Hepatocyte (in vitro differentiated cells): ENCODE data around the gene AKAP13. TPM values are rescaled to one million over a fixed set of nuclear protein-coding genes. Genes with fewer than 3 reads are reported as not detected.
A peak's percentile ranks its signal among the peaks of the same experiment; 100 is the strongest.

Experiments
- DNase-seq: peaks from one replicate; pipeline ENCODE4 v3.0.0-alpha.2; 2016; ENCODE audit warnings: low spot score
- H2AFZ ChIP-seq: fragments of 200-600 bp; sonication (generic); 2 replicates; pipeline ENCODE4 v1.6.0; 2016; ENCODE audit warnings: antibody characterized with exemption, mild to moderate bottlenecking
- H3K27ac ChIP-seq: fragments of 200-600 bp; sonication (generic); 2 replicates; pipeline ENCODE4 v1.5.1; 2016; ENCODE audit warnings: mild to moderate bottlenecking
- H3K27me3 ChIP-seq: fragments of 200-600 bp; sonication (generic); 2 replicates; pipeline ENCODE4 v1.6.1; 2016
- H3K36me3 ChIP-seq: fragments of 200-600 bp; sonication (generic); replicated peaks from 2 replicates; pipeline ENCODE4 v1.5.1; 2016; ENCODE audit warnings: low read depth; ENCODE audit not compliant: insufficient read depth
- H3K4me1 ChIP-seq: fragments of 200-600 bp; sonication (generic); 2 replicates; pipeline ENCODE4 v1.5.1; 2016; ENCODE audit warnings: mild to moderate bottlenecking, moderate library complexity; ENCODE audit not compliant: insufficient read depth
- H3K4me2 ChIP-seq: fragments of 200-600 bp; sonication (generic); 2 replicates; pipeline ENCODE4 v1.6.0; 2016
- H3K4me3 ChIP-seq: fragments of 200-600 bp; sonication (generic); 2 replicates; pipeline ENCODE4 v1.5.1; 2016; ENCODE audit warnings: mild to moderate bottlenecking
- H3K79me2 ChIP-seq: fragments of 200-600 bp; sonication (generic); 2 replicates; pipeline ENCODE4 v1.6.0; 2017; ENCODE audit warnings: mild to moderate bottlenecking
- H3K9me2 ChIP-seq: fragments of 200-600 bp; sonication (generic); replicated peaks from 2 replicates; pipeline ENCODE4 v1.6.0; 2017; ENCODE audit warnings: mild to moderate bottlenecking; ENCODE audit not compliant: insufficient read depth
- H3K9me3 ChIP-seq: fragments of 200-600 bp; sonication (generic); 2 replicates; pipeline ENCODE4 v1.5.1; 2016; ENCODE audit warnings: low read depth, mild to moderate bottlenecking
- H4K20me1 ChIP-seq: fragments of 200-600 bp; sonication (generic); 2 replicates; pipeline ENCODE4 v1.6.0; 2016; ENCODE audit warnings: mild to moderate bottlenecking; ENCODE audit not compliant: insufficient read depth, poor library complexity, severe bottlenecking
- EZH2 ChIP-seq: fragments of 200-600 bp; sonication (generic); IDR thresholded peaks from 2 replicates; pipeline ENCODE4 v1.6.1; 2016; ENCODE audit warnings: antibody characterized with exemption, mild to moderate bottlenecking, borderline replicate concordance
- EZH2phosphoT487 ChIP-seq: fragments of 200-600 bp; sonication (generic); IDR thresholded peaks from one replicate; pipeline ENCODE4 v1.6.1; 2018; ENCODE audit warnings: antibody characterized with exemption, mild to moderate bottlenecking, low read depth, moderate library complexity; ENCODE audit not compliant: unreplicated experiment, severe bottlenecking
- WGBS: methylation state at CpG from one replicate; pipeline ENCODE4 v1.1.6; 2016; ENCODE audit warnings: low lambda C conversion rate; ENCODE audit errors: missing lambda C conversion rate; 5-methylcytosine and 5-hydroxymethylcytosine counted together
- polyA plus RNA-seq: library from polyadenylated mRNA; unstranded; fragments of >200 nt; fragmentation: Nextera tagmentation; extraction: Ambion mirVana; gene quantifications from 2 replicates; pipeline ENCODE4 v1.2.1, GENCODE V29; 2016
- total RNA-seq: library from RNA; depleted of rRNA; stranded (reverse); fragments of >200 nt; gene quantifications from 2 replicates; pipeline ENCODE4 v1.2.3, GENCODE V29; 2014
- TF ChIP-seq, protein P1 (sequence below): fragments of 200-600 bp; sonication (generic); IDR thresholded peaks from 2 replicates; pipeline ENCODE4 v1.5.1; 2016; ENCODE audit warnings: antibody characterized with exemption, mild to moderate bottlenecking; ENCODE audit not compliant: poor library complexity

The AKAP13 gene
- total and polyA plus RNA-seq, 2 experiments from 2014 or later, result 55.6 to 80.9 TPM

DNA sequence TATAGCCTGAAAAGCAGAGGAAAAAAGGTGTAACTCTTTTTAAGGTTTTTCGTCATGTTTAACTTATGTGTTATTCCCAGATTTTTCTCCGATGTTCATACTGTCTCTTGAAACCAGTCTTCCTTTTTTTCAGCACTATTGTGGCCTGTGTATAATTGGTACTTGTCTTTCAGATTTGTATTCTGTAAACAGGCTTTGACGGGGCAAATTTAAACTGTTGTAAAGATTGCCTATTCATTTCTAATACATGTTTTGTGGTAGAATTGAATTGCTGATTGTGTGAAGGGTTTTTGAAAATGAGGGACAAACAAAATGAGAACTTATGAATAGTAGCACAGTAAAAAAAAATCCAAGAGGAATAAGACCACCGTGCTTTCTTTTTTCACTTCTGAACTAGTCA is 33.6 kb downstream of the AKAP13 start:
- Histone ChIP-seq H3K9me3 (no peaks in the 10 kb centered on the region), H3K36me3 (no peaks in the 10 kb centered on the region), H2AFZ (no peak overlapping the region), H3K27me3 (no peaks in the 10 kb centered on the region), H3K4me2 (peak overlapping the region; percentile 48), H4K20me1 (peaks cover 23% of the 10 kb centered on the region), H3K27ac (peak overlapping the region; percentile 66), H3K9me2 (no peaks in the 10 kb centered on the region), H3K4me1 (peaks cover 25% of the 10 kb centered on the region), H3K79me2 (peaks cover 97% of the 10 kb centered on the region), H3K4me3 (no peak overlapping the region)
- 83% methylated on average over 4 of the region's 4 CpGs for WGBS
- TF ChIP-seq EZH2phosphoT487 (no peak), EZH2 (no peak)
- TF ChIP-seq, protein P1, sequence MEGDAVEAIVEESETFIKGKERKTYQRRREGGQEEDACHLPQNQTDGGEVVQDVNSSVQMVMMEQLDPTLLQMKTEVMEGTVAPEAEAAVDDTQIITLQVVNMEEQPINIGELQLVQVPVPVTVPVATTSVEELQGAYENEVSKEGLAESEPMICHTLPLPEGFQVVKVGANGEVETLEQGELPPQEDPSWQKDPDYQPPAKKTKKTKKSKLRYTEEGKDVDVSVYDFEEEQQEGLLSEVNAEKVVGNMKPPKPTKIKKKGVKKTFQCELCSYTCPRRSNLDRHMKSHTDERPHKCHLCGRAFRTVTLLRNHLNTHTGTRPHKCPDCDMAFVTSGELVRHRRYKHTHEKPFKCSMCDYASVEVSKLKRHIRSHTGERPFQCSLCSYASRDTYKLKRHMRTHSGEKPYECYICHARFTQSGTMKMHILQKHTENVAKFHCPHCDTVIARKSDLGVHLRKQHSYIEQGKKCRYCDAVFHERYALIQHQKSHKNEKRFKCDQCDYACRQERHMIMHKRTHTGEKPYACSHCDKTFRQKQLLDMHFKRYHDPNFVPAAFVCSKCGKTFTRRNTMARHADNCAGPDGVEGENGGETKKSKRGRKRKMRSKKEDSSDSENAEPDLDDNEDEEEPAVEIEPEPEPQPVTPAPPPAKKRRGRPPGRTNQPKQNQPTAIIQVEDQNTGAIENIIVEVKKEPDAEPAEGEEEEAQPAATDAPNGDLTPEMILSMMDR, result no peak
- DNase-seq, result no peak

DNA sequence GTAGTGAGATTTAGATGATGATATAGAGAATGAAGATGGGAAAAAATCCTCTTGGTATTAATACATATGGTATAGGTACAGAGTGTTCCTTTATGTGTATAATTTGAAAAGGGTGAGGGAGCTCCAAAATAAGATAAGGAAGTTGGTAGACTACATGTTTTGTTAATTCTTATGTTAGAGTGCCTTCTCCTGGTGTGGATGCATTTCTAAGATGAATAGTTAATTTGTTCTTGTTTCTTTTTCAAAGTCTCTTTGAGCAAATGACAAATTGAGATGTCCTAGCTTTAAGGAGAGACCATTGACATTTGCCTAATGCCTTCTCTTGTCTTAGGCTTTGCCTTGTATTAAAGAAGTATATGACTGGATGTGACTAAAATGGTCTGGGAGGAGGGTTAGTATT is 34.1 kb downstream of the AKAP13 start:
- Histone ChIP-seq H3K27ac (peak overlapping the region; percentile 66), H3K4me1 (peaks cover 25% of the 10 kb centered on the region), H4K20me1 (peaks cover 23% of the 10 kb centered on the region), H3K27me3 (no peaks in the 10 kb centered on the region), H3K79me2 (peaks cover 97% of the 10 kb centered on the region), H2AFZ (no peak overlapping the region), H3K36me3 (no peaks in the 10 kb centered on the region), H3K9me2 (no peaks in the 10 kb centered on the region), H3K4me3 (no peak overlapping the region), H3K4me2 (no peak overlapping the region), H3K9me3 (no peaks in the 10 kb centered on the region)
- TF ChIP-seq, protein P1, result peak; percentile 15
- TF ChIP-seq EZH2 (no peak), EZH2phosphoT487 (no peak)
- DNase-seq, result no peak

DNA sequence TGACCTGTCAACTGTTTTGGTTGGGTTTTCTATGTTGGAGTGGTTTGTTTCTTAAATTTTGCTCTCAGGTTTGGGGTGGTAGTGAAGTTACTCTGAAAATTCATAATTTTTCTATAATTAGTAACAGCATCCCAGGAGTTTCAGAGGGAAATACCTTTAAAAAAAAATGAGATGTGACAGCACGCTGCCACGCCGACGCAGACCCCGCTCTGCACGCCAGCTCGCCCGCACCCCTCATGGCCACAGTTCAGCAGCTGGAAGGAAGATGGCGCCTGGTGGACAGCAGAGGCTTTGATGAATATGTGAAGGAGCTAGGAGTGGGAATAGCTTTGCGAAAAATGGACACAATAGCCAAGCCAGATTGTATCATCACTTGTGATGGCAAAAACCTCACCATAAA is 34.6 kb downstream of the AKAP13 start:
- H4K20me1 ChIP-seq, result peaks cover 23% of the 10 kb centered on the region
- H3K4me1 ChIP-seq, result peaks cover 25% of the 10 kb centered on the region
- no peak for DNase-seq
- no peak overlapping the region for H3K4me3 ChIP-seq
- no peaks in the 10 kb centered on the region for H3K36me3 ChIP-seq
- no peak overlapping the region for H3K4me2 ChIP-seq
- H3K9me2 ChIP-seq, result no peaks in the 10 kb centered on the region
- H3K27ac ChIP-seq, result peak overlapping the region; percentile 66
- TF ChIP-seq EZH2phosphoT487 (no peak), EZH2 (no peak)
- TF ChIP-seq, protein P1, result no peak
- 98% methylated on average over 10 of the region's 10 CpGs for WGBS
- H2AFZ ChIP-seq, result no peak overlapping the region
- H3K9me3 ChIP-seq, result no peaks in the 10 kb centered on the region
- peaks cover 94% of the 10 kb centered on the region for H3K79me2 ChIP-seq
- H3K27me3 ChIP-seq, result no peaks in the 10 kb centered on the region

DNA sequence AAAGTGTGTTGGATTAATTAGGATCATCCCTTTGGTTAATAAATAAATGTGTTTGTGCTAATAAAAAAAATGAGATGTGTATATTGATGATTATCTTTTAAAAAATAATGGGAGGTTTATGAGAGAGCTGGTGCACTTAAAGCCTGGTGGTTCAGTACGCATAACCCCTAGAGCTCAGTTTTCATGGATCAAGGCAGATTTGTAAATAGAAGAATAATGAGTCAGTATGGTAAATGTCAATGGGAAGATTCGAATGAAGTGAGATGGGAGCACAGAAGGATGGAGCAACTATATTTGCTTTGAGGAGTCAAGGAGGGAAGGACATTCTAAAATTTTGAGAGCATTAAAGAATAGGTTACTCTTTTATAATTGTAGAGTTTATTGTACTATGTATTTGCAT is 35.4 kb downstream of the AKAP13 start:
- Histone ChIP-seq H3K4me3 (no peak overlapping the region), H3K4me2 (no peak overlapping the region), H3K4me1 (peaks cover 25% of the 10 kb centered on the region), H3K27me3 (no peaks in the 10 kb centered on the region), H3K9me3 (no peaks in the 10 kb centered on the region), H3K9me2 (no peaks in the 10 kb centered on the region), H3K36me3 (no peaks in the 10 kb centered on the region), H3K79me2 (peaks cover 94% of the 10 kb centered on the region), H2AFZ (no peak overlapping the region), H3K27ac (no peak overlapping the region), H4K20me1 (peaks cover 30% of the 10 kb centered on the region)
- 64% methylated on average over 2 of the region's 2 CpGs for WGBS
- DNase-seq, result no peak
- no peak for TF ChIP-seq EZH2phosphoT487
